ENCODE results near the gene FAM120B. TPM values are rescaled to one million over a fixed set of nuclear protein-coding genes. Genes with fewer than 3 reads are reported as not detected.

FAM120B gene
- total RNA-seq, 1 donor = 20.4 TPM

DNA sequence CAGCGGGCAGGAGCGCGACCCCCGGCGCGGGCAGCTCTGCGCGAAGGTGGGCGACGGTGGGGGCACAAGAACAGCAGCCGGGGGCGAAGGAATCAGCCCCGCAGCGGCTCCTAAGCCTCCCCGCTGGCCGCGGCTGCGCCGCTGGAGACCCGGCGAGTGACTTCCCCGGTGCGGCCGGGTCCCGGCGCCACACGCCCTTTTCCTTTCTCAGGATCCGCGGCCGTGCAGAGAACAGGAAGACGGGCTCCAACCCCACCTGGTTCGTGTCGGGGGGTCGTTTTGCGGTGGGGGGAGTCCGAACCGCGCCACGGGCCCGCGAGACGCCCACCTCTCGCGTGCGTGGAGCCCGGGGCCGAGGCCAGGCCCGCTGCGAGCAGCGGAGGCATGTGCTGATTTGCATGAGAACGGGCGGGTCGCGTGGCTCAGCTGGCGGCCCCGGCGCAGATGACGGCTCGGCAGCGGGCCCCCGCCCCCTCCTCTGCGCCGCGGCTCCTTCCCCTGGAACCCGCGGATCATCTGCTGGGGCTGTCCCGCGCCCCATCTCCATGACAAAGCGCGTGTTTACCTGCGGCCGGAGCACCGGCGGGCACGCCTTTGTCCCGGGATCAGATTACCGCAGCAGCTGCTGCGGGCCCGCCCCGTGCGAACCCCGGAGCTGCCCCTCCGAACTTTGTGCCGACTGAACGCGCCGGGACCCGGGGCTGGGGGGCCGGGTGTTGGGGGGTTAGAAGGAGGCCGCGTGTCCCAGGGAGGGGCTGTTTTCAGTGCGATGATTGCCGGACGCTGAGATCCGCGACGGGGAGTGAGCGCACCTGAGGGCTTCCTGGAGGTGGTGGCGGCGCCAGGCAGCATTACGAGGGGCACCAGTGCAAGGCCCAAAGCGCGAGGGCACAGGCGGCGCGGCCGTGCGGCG lies 10.8 kb upstream of the FAM120B start:
- TF ChIP-seq, protein P1, sequence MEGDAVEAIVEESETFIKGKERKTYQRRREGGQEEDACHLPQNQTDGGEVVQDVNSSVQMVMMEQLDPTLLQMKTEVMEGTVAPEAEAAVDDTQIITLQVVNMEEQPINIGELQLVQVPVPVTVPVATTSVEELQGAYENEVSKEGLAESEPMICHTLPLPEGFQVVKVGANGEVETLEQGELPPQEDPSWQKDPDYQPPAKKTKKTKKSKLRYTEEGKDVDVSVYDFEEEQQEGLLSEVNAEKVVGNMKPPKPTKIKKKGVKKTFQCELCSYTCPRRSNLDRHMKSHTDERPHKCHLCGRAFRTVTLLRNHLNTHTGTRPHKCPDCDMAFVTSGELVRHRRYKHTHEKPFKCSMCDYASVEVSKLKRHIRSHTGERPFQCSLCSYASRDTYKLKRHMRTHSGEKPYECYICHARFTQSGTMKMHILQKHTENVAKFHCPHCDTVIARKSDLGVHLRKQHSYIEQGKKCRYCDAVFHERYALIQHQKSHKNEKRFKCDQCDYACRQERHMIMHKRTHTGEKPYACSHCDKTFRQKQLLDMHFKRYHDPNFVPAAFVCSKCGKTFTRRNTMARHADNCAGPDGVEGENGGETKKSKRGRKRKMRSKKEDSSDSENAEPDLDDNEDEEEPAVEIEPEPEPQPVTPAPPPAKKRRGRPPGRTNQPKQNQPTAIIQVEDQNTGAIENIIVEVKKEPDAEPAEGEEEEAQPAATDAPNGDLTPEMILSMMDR (IDR thresholded peaks at IDR 0.05; ENCODE audit: insufficient read depth, low read length) = no peak
- peak overlapping the region; percentile 47 for H3K4me3 ChIP-seq (ENCODE audit: low read depth, low read length)
- no peak for DNase-seq (ENCODE audit: low read depth)

DNA sequence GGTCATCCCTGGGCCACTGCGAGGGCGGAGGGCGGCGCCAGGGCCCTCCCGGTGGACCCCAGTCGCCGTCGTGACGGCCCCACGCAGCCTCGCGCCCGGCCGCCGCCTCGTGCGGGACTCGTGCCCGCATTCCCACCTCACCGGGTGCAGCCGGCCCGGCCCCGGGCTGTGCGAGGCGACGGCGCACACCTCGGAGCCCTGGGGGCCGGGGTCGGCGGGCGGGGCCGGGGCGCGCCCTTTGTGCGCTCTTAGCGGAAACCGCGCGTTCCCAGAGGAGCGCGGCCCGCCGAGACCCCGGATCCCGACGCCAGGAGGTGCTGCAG lies 10.2 kb upstream of the FAM120B start:
- TF ChIP-seq, protein P1 (IDR thresholded peaks at IDR 0.05; ENCODE audit: insufficient read depth, low read length) = no peak
- no peak overlapping the region for H3K4me3 ChIP-seq (ENCODE audit: low read depth, low read length)
- no peak for DNase-seq (ENCODE audit: low read depth)

DNA sequence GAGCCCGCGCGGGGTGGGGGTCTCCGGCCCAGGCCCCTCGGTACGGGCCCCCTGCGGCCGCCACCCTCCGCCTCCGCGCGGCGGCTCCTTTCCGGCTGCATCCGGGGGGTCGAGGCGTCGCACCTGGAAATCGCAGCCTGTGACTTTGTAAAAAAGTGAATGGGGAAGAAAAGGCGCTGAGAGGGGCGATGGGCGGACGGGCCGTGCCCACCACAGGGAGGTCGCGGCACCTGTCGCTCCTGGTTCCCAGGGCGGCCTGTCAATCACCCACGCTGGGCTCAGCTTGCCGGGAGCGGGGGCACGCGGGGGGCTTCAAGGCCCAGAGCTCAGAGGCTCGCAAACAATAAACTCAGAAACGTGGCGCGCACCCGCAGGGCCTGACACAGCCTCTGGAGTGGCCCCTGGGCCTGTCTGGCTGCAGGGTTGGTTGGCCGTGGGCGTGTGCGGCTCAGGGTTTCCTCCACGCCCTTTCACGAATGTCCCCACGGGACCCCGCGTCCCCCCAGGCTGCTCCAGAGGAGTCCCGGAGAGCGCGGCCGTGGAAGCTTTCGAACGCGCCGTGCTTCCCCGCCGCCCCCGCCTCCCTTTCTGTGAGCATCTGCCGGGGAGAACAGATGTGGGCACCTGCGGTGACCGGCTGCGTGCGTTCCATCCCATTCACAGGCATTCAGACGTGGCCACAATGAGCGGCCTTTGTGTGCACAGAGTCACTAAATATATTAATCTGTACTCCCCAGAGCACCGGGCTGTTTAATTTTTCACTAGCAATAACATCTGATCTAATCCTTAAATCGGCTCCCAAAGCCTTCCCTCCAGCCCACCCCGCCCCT lies 9.6 kb upstream of the FAM120B start:
- TF ChIP-seq, protein P1 (IDR thresholded peaks at IDR 0.05; ENCODE audit: insufficient read depth, low read length) = no peak
- H3K4me3 ChIP-seq (ENCODE audit: low read depth, low read length) = no peak overlapping the region

GRCh38 chr6:170297576-170298330 lies 8.8 kb upstream of the FAM120B start:
- DNase-seq (ENCODE audit: low read depth) = no peak
- TF ChIP-seq, protein P1 (IDR thresholded peaks at IDR 0.05; ENCODE audit: insufficient read depth, low read length) = no peak
- H3K4me3 ChIP-seq (ENCODE audit: low read depth, low read length) = no peak overlapping the region

More for the DNA sequence above, 9.6 kb upstream of the FAM120B start:
- DNase-seq (ENCODE audit: low read depth) = no peak

GRCh38 chr6:170298688-170299087 lies 7.9 kb upstream of the FAM120B start:
- no peak overlapping the region for H3K4me3 ChIP-seq (ENCODE audit: low read depth, low read length)
- DNase-seq (ENCODE audit: low read depth) = no peak

GRCh38 chr6:170301184-170301583 lies 5.4 kb upstream of the FAM120B start:
- no peak for DNase-seq (ENCODE audit: low read depth)
- no peak overlapping the region for H3K4me3 ChIP-seq (ENCODE audit: low read depth, low read length)
- TF ChIP-seq, protein P1 (IDR thresholded peaks at IDR 0.05; ENCODE audit: insufficient read depth, low read length) = no peak

More at GRCh38 chr6:170298688-170299087, 7.9 kb upstream of the FAM120B start:
- TF ChIP-seq, protein P1 (IDR thresholded peaks at IDR 0.05; ENCODE audit: insufficient read depth, low read length) = no peak

All from fibroblast of the aortic adventitia (primary cell).